Prostate gland (tissue), 2 donors: Measurements from ENCODE around the gene SNED1.

Experiments used
- CTCF ChIP-seq, 4 experiments: fragments of 200-600 bp in 2 of 4; fragments of 450-650 bp in 2 of 4; sonication (generic) in 2 of 4; IDR thresholded peaks; 1 replicate in 3 of 4; 2 replicates in 1 of 4; pipeline ENCODE4 v1.5.1; 2016 to 2019; ENCODE audit warnings: antibody characterized with exemption in 4 of 4, mild to moderate bottlenecking in 2 of 4, moderate library complexity in 2 of 4
- POLR2A ChIP-seq: fragments of 450-650 bp; IDR thresholded peaks from one replicate; pipeline ENCODE4 v1.6.1; 2016; ENCODE audit warnings: antibody characterized with exemption, mild to moderate bottlenecking
- POLR2AphosphoS5 ChIP-seq: sonication (generic); formaldehyde crosslinking; IDR thresholded peaks from one replicate; pipeline ENCODE4 v1.6.1; 2017; ENCODE audit warnings: antibody characterized with exemption

GRCh38 chr2:241069821-241070281 lies 71.4 kb downstream of the SNED1 start:
- TF ChIP-seq CTCF (IDR thresholded peaks at IDR 0.05) = no peak
- no peak for TF ChIP-seq POLR2A
- TF ChIP-seq POLR2AphosphoS5 = no peak
